HuH-7.5 (cell line): ENCODE measurements around the gene PSMA7.

Experiments
- DNase-seq: peaks from one replicate; pipeline ENCODE4 v3.0.0; 2011; ENCODE audit warnings: low spot score

Gene PSMA7

DNA sequence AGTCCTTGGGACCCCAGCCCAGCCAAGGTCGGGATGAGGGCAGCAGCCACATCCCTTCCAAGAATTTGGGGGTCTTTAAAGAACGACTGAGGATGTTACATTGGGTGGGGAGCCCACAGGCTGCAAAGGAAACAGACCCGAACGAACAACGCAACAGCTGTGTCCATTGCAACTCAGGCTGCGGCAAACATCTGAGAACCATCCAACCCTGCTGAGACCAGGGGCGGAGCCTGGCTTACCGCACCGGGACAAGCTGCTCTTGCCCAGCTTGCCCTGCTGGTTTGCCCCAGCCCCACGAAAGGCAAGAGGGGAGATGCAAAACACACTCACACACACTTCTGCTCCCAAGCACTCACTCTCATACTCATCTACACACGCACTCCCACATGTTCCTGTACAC lies 56.0 kb downstream of the PSMA7 start:
- DNase-seq, result no peak
